HepG2 (cell line): Measurements from ENCODE around the gene TUBB3. TPM values are rescaled to one million over a fixed set of nuclear protein-coding genes. Genes with fewer than 3 reads are reported as not detected.

Experiments
- ARID2 ChIP-seq: sonication (generic); formaldehyde crosslinking; IDR thresholded peaks from 2 replicates; pipeline ENCODE4 v1.8.1; 2022; ENCODE audit warnings: mild to moderate bottlenecking, missing genetic modification reagents, borderline replicate concordance
- BHLHE40 ChIP-seq: IDR thresholded peaks from 2 replicates; pipeline ENCODE4 v1.6.1; 2011; ENCODE audit warnings: low read length, improper control_type of control experiment
- CC2D1A ChIP-seq: sonication (generic); formaldehyde crosslinking; IDR thresholded peaks from 2 replicates; pipeline ENCODE4 v1.8.1; 2023; ENCODE audit warnings: mild to moderate bottlenecking, missing genetic modification reagents
- FOXO1 ChIP-seq: sonication (generic); formaldehyde crosslinking; IDR thresholded peaks from 2 replicates; pipeline ENCODE4 v1.4.0; 2020; ENCODE audit warnings: missing genetic modification reagents
- KDM1A ChIP-seq: IDR thresholded peaks from 2 replicates; pipeline ENCODE4 v1.6.1; 2016; ENCODE audit warnings: missing compliant biosample characterization
- NAIF1 ChIP-seq: sonication (generic); formaldehyde crosslinking; IDR thresholded peaks from 2 replicates; pipeline ENCODE4 v1.5.0; 2020; ENCODE audit warnings: mild to moderate bottlenecking, missing genetic modification reagents, borderline replicate concordance
- PITX1 ChIP-seq: sonication (generic); formaldehyde crosslinking; IDR thresholded peaks from 2 replicates; pipeline ENCODE4 v1.5.1; 2020; ENCODE audit warnings: mild to moderate bottlenecking, missing genetic modification reagents
- POLR2G ChIP-seq: fragments of 200-400 bp; formaldehyde crosslinking; IDR thresholded peaks from 2 replicates; pipeline ENCODE4 v1.6.1; 2018; ENCODE audit warnings: mild to moderate bottlenecking, low read depth, low read length, moderate library complexity
- SMC3 ChIP-seq: IDR thresholded peaks from 2 replicates; pipeline ENCODE4 v1.6.1; 2011; ENCODE audit warnings: low read length, improper control_type of control experiment
- TEAD3 ChIP-seq: optimal IDR thresholded peaks from 2 replicates; pipeline ENCODE3; 2016; ENCODE audit warnings: borderline replicate concordance
- TGIF2 ChIP-seq: IDR thresholded peaks from 2 replicates; pipeline ENCODE4 v1.6.1; 2016; ENCODE audit warnings: control low read depth, missing compliant biosample characterization
- ZIK1 ChIP-seq: sonication (generic); formaldehyde crosslinking; IDR thresholded peaks from 2 replicates; pipeline ENCODE4 v1.5.0; 2020; ENCODE audit warnings: mild to moderate bottlenecking, low read depth, missing genetic modification reagents, borderline replicate concordance
- ZNF749 ChIP-seq: sonication (generic); formaldehyde crosslinking; IDR thresholded peaks from 2 replicates; pipeline ENCODE4 v1.8.0; 2022; ENCODE audit warnings: mild to moderate bottlenecking, missing genetic modification reagents, moderate library complexity, borderline replicate concordance
- polyA plus RNA-seq, 8 experiments: library from polyadenylated mRNA; depleted of rRNA in 3 of 8; stranded (reverse) in 7 of 8; unstranded in 1 of 8; fragments of >200 nt; fragmentation: Illumina TruSeq in 4 of 8; extraction: Trizol in 4 of 8; gene quantifications; 2 replicates each; pipeline versions ENCODE4 v1.2.1 to v1.2.3, GENCODE V29; 2011 to 2016; ENCODE audit warnings: low read depth in 4 of 8, missing spikeins in 1 of 8, mixed read lengths in 1 of 8; ENCODE audit not compliant: insufficient read depth in 1 of 8
- total RNA-seq, 5 experiments: library from RNA; depleted of rRNA; stranded (reverse); fragments of >200 nt; fragmentation: Illumina TruSeq; extraction: Trizol; gene quantifications; 2 replicates each; pipeline ENCODE4 v1.2.3, GENCODE V29; 2016; ENCODE audit warnings: low read depth in 1 of 5
- TF ChIP-seq, protein P1 (sequence below), 2 experiments: IDR thresholded peaks; 2 replicates each; pipeline ENCODE4 v1.6.1; 2011 to 2012; ENCODE audit warnings: low read length in 2 of 2, borderline replicate concordance in 1 of 2, low read depth in 1 of 2, mild to moderate bottlenecking in 1 of 2, moderate library complexity in 1 of 2
- TF ChIP-seq, protein P2 (sequence below): sonication (generic); formaldehyde crosslinking; IDR thresholded peaks from 2 replicates; pipeline ENCODE4 v1.5.0; 2020; ENCODE audit warnings: mild to moderate bottlenecking, missing genetic modification reagents, moderate library complexity
- TF ChIP-seq, protein P3 (sequence below): sonication (generic); formaldehyde crosslinking; IDR thresholded peaks from 2 replicates; pipeline ENCODE4 v1.4.0; 2020; ENCODE audit warnings: missing genetic modification reagents, borderline replicate concordance
- TF ChIP-seq, protein P4 (sequence below): sonication (generic); formaldehyde crosslinking; IDR thresholded peaks from 2 replicates; pipeline ENCODE4 v1.8.0; 2023; ENCODE audit warnings: mild to moderate bottlenecking, missing genetic modification reagents
- TF ChIP-seq, protein P5 (sequence below): IDR thresholded peaks from 2 replicates; pipeline ENCODE4 v1.6.1; 2016; ENCODE audit warnings: missing compliant biosample characterization, missing genetic modification reagents, borderline replicate concordance

Gene TUBB3
- total and polyA plus RNA-seq, 2 of the 13 experiments (the other 11 are each of a cell fraction or from before 2014, with no cell fraction given) = 110 to 185 TPM

DNA sequence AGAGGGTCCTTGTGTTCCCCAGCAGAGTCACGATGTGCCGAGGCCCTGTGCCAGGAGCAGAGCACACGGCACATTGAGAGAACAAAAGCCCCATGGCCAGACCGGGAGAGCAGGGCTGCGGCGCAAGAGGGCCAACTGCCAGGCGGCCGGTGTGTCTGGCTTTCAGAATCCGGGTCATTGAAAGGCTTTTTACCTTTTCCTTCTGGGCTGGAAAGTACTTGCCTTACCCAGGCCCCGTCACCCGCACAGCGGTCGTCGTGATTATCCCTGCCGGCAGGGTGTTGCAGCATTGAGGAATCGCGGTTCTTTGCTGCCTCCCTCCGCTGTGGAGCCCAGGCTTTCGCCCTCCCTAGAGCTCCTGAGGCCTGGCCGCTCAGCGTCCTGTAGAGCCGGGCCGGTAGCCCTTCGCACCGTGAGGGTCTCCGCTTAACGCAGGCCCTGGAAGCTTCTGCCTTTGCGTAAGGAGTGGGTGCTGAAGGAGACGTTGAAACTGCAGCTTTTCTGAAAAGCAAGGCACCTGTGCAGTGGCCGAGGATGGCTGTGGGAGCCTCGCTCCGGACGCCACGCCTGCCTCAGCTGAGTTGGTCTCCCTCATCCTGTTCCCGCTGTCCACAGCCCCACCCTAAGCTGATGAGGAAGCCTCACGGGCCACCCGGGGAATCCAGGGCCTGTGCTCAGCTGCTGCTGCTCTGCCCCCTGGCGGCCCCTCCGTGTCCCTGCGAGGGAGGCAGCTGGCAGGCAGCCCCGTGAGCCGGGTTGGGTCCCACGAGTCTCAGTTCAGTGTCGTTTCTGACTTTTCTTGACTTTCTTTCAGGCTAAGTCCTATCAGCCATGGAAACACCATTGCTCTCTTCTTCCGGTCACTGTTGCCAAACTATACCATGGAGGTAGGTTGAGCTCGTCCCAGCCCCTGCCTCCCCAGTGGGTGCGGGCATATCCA is 13.1 kb upstream of the TUBB3 start (continued):
- TF ChIP-seq, protein P1, sequence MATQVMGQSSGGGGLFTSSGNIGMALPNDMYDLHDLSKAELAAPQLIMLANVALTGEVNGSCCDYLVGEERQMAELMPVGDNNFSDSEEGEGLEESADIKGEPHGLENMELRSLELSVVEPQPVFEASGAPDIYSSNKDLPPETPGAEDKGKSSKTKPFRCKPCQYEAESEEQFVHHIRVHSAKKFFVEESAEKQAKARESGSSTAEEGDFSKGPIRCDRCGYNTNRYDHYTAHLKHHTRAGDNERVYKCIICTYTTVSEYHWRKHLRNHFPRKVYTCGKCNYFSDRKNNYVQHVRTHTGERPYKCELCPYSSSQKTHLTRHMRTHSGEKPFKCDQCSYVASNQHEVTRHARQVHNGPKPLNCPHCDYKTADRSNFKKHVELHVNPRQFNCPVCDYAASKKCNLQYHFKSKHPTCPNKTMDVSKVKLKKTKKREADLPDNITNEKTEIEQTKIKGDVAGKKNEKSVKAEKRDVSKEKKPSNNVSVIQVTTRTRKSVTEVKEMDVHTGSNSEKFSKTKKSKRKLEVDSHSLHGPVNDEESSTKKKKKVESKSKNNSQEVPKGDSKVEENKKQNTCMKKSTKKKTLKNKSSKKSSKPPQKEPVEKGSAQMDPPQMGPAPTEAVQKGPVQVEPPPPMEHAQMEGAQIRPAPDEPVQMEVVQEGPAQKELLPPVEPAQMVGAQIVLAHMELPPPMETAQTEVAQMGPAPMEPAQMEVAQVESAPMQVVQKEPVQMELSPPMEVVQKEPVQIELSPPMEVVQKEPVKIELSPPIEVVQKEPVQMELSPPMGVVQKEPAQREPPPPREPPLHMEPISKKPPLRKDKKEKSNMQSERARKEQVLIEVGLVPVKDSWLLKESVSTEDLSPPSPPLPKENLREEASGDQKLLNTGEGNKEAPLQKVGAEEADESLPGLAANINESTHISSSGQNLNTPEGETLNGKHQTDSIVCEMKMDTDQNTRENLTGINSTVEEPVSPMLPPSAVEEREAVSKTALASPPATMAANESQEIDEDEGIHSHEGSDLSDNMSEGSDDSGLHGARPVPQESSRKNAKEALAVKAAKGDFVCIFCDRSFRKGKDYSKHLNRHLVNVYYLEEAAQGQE (IDR thresholded peaks at IDR 0.05; ENCODE audit: borderline replicate concordance in 1 of 2, low read depth in 1 of 2, low read length in 2 of 2) = no peak
- TF ChIP-seq, protein P2, sequence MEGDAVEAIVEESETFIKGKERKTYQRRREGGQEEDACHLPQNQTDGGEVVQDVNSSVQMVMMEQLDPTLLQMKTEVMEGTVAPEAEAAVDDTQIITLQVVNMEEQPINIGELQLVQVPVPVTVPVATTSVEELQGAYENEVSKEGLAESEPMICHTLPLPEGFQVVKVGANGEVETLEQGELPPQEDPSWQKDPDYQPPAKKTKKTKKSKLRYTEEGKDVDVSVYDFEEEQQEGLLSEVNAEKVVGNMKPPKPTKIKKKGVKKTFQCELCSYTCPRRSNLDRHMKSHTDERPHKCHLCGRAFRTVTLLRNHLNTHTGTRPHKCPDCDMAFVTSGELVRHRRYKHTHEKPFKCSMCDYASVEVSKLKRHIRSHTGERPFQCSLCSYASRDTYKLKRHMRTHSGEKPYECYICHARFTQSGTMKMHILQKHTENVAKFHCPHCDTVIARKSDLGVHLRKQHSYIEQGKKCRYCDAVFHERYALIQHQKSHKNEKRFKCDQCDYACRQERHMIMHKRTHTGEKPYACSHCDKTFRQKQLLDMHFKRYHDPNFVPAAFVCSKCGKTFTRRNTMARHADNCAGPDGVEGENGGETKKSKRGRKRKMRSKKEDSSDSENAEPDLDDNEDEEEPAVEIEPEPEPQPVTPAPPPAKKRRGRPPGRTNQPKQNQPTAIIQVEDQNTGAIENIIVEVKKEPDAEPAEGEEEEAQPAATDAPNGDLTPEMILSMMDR (CRISPR knock-in tag) = peak; percentile 95
- TF ChIP-seq TEAD3 (CRISPR knock-in tag) (peak; percentile 60), CC2D1A (CRISPR knock-in tag) (no peak), TGIF2 (CRISPR knock-in tag) (no peak), SMC3 (no peak; the same call in 1 of the 2 replicates), KDM1A (CRISPR knock-in tag) (no peak), POLR2G (peak; percentile 61; the same call in 1 of the 2 replicates), ZNF749 (0 out of 2 replicates have a peak, but pooled peaks have one; percentile 65), ZIK1 (CRISPR knock-in tag) (no peak), BHLHE40 (peak; percentile 61), NAIF1 (CRISPR knock-in tag) (no peak), ARID2 (CRISPR knock-in tag) (no peak), FOXO1 (CRISPR knock-in tag) (no peak), PITX1 (CRISPR knock-in tag) (0 out of 2 replicates have a peak, but pooled peaks have one; percentile 12)
- TF ChIP-seq, protein P3, sequence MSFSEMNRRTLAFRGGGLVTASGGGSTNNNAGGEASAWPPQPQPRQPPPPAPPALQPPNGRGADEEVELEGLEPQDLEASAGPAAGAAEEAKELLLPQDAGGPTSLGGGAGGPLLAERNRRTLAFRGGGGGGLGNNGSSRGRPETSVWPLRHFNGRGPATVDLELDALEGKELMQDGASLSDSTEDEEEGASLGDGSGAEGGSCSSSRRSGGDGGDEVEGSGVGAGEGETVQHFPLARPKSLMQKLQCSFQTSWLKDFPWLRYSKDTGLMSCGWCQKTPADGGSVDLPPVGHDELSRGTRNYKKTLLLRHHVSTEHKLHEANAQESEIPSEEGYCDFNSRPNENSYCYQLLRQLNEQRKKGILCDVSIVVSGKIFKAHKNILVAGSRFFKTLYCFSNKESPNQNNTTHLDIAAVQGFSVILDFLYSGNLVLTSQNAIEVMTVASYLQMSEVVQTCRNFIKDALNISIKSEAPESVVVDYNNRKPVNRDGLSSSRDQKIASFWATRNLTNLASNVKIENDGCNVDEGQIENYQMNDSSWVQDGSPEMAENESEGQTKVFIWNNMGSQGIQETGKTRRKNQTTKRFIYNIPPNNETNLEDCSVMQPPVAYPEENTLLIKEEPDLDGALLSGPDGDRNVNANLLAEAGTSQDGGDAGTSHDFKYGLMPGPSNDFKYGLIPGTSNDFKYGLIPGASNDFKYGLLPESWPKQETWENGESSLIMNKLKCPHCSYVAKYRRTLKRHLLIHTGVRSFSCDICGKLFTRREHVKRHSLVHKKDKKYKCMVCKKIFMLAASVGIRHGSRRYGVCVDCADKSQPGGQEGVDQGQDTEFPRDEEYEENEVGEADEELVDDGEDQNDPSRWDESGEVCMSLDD (CRISPR knock-in tag) = no peak
- TF ChIP-seq, protein P4, sequence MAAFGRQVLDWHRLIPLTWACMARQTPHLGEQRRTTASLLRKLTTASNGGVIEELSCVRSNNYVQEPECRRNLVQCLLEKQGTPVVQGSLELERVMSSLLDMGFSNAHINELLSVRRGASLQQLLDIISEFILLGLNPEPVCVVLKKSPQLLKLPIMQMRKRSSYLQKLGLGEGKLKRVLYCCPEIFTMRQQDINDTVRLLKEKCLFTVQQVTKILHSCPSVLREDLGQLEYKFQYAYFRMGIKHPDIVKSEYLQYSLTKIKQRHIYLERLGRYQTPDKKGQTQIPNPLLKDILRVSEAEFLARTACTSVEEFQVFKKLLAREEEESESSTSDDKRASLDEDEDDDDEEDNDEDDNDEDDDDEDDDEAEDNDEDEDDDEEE = no peak
- TF ChIP-seq, protein P5, sequence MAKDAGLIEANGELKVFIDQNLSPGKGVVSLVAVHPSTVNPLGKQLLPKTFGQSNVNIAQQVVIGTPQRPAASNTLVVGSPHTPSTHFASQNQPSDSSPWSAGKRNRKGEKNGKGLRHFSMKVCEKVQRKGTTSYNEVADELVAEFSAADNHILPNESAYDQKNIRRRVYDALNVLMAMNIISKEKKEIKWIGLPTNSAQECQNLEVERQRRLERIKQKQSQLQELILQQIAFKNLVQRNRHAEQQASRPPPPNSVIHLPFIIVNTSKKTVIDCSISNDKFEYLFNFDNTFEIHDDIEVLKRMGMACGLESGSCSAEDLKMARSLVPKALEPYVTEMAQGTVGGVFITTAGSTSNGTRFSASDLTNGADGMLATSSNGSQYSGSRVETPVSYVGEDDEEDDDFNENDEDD (CRISPR knock-in tag) = peak; percentile 53; the same call in 1 of the 2 replicates
